HUES64 (cell line): ENCODE results near the gene CDH8.

Experiments used
- H3K27ac ChIP-seq: 2 replicates; pipeline ENCODE4 v1.7.0; 2013; ENCODE audit warnings: low read depth, low read length, inconsistent platforms
- H3K27me3 ChIP-seq: 2 replicates; pipeline ENCODE4 v1.6.1; 2013; ENCODE audit warnings: mild to moderate bottlenecking, low read length; ENCODE audit not compliant: insufficient read depth
- H3K36me3 ChIP-seq: 2 replicates; pipeline ENCODE4 v1.6.1; 2013; ENCODE audit warnings: mild to moderate bottlenecking, low read length; ENCODE audit not compliant: insufficient read depth
- H3K4me1 ChIP-seq: 2 replicates; pipeline ENCODE4 v1.6.1; 2013; ENCODE audit warnings: mild to moderate bottlenecking, low read length, moderate library complexity; ENCODE audit not compliant: insufficient read depth
- H3K4me3 ChIP-seq: 2 replicates; pipeline ENCODE4 v1.5.1; 2013; ENCODE audit warnings: mild to moderate bottlenecking, low read length, moderate library complexity
- H3K9ac ChIP-seq: 2 replicates; pipeline ENCODE4 v1.6.1; 2013; ENCODE audit warnings: mild to moderate bottlenecking, low read depth, low read length
- H3K9me3 ChIP-seq: 2 replicates; pipeline ENCODE4 v1.6.1; 2013; ENCODE audit warnings: low read depth, low read length; ENCODE audit not compliant: insufficient read depth
- WGBS: fragments of 150-250, 120-280 bp; methylation state at CpG from one replicate; pipeline ENCODE4 v1.1.7; 2013; ENCODE audit warnings: missing lambda C conversion rate; 5-methylcytosine and 5-hydroxymethylcytosine counted together

The CDH8 gene

GRCh38 chr16:61969077-61969382 is 67.2 kb downstream of the CDH8 start:
- H3K27ac ChIP-seq, result peak overlapping the region; percentile 65; the same call in 1 of the 2 replicates
- H3K36me3 ChIP-seq, result no peaks in the 10 kb centered on the region
- 93% methylated on average over 2 of the region's 4 CpGs for WGBS
- no peak overlapping the region for H3K4me3 ChIP-seq
- H3K4me1 ChIP-seq, result peaks cover 23% of the 10 kb centered on the region
- H3K9ac ChIP-seq, result no peak overlapping the region
- peaks cover 2% of the 10 kb centered on the region; the same call in 1 of the 2 replicates for H3K9me3 ChIP-seq
- no peaks in the 10 kb centered on the region for H3K27me3 ChIP-seq

GRCh38 chr16:61968242-61969076 is 67.8 kb downstream of the CDH8 start:
- WGBS, result 55% methylated on average over 7 of the region's 7 CpGs
- no peak overlapping the region for H3K9ac ChIP-seq
- H3K27ac ChIP-seq, result peak overlapping the region; percentile 65; the same call in 1 of the 2 replicates
- H3K36me3 ChIP-seq, result no peaks in the 10 kb centered on the region
- H3K4me3 ChIP-seq, result no peak overlapping the region
- H3K27me3 ChIP-seq, result no peaks in the 10 kb centered on the region
- peaks cover 23% of the 10 kb centered on the region for H3K4me1 ChIP-seq
- H3K9me3 ChIP-seq, result peaks cover 2% of the 10 kb centered on the region; the same call in 1 of the 2 replicates

- H3K4me1 ChIP-seq, result peaks cover 43% of the 10 kb centered on the region
- no peak overlapping the region for H3K4me3 ChIP-seq
- no peak overlapping the region for H3K9ac ChIP-seq
- H3K9me3 ChIP-seq, result no peaks in the 10 kb centered on the region
- WGBS, result 51% methylated on average over 7 of the region's 8 CpGs
- H3K27ac ChIP-seq, result no peak overlapping the region
- no peaks in the 10 kb centered on the region for H3K36me3 ChIP-seq
- H3K27me3 ChIP-seq, result no peaks in the 10 kb centered on the region
Measured at GRCh38 chr16:61957075-61957855, 79.0 kb downstream of the CDH8 start.

- H3K27ac ChIP-seq, result no peak overlapping the region
- H3K4me1 ChIP-seq, result peaks cover 48% of the 10 kb centered on the region
- 0 out of 2 replicates have a peak, but pooled peaks cover 4% of the 10 kb centered on the region for H3K9me3 ChIP-seq
- H3K27me3 ChIP-seq, result no peaks in the 10 kb centered on the region
- no peak overlapping the region for H3K4me3 ChIP-seq
- H3K36me3 ChIP-seq, result no peaks in the 10 kb centered on the region
- no peak overlapping the region for H3K9ac ChIP-seq
- no CpG with 5 or more reads among the region's 1 CpG for WGBS
Measured at GRCh38 chr16:61952841-61953240, 83.4 kb downstream of the CDH8 start.

- no peaks in the 10 kb centered on the region for H3K27me3 ChIP-seq
- H3K27ac ChIP-seq, result no peak overlapping the region
- no peak overlapping the region for H3K9ac ChIP-seq
- no peaks in the 10 kb centered on the region for H3K36me3 ChIP-seq
- no peak overlapping the region for H3K4me3 ChIP-seq
- H3K4me1 ChIP-seq, result peaks cover 34% of the 10 kb centered on the region
- WGBS, result no CpG with 5 or more reads among the region's 3 CpGs
- 0 out of 2 replicates have a peak, but pooled peaks cover 4% of the 10 kb centered on the region for H3K9me3 ChIP-seq
Measured at GRCh38 chr16:61948414-61948813, 87.8 kb downstream of the CDH8 start.

GRCh38 chr16:61946019-61946418 is 90.2 kb downstream of the CDH8 start:
- Histone ChIP-seq H3K4me3 (no peak overlapping the region), H3K9ac (no peak overlapping the region), H3K27ac (no peak overlapping the region), H3K36me3 (no peaks in the 10 kb centered on the region), H3K4me1 (peaks cover 28% of the 10 kb centered on the region), H3K9me3 (0 out of 2 replicates have a peak, but pooled peaks cover 4% of the 10 kb centered on the region), H3K27me3 (no peaks in the 10 kb centered on the region)

- Histone ChIP-seq H3K4me3 (no peak overlapping the region), H3K36me3 (no peaks in the 10 kb centered on the region), H3K9ac (no peak overlapping the region), H3K9me3 (0 out of 2 replicates have a peak, but pooled peaks cover 4% of the 10 kb centered on the region), H3K4me1 (peaks cover 28% of the 10 kb centered on the region), H3K27ac (no peak overlapping the region), H3K27me3 (no peaks in the 10 kb centered on the region)
- WGBS, result 81% methylated on average over 4 of the region's 4 CpGs
Measured at GRCh38 chr16:61945511-61945910, 90.7 kb downstream of the CDH8 start.

GRCh38 chr16:61944004-61944403 is 92.2 kb downstream of the CDH8 start:
- no peak overlapping the region for H3K4me3 ChIP-seq
- H3K27ac ChIP-seq, result no peak overlapping the region
- H3K27me3 ChIP-seq, result no peaks in the 10 kb centered on the region
- H3K9me3 ChIP-seq, result no peaks in the 10 kb centered on the region
- no peak overlapping the region for H3K9ac ChIP-seq
- H3K4me1 ChIP-seq, result peaks cover 28% of the 10 kb centered on the region
- no peaks in the 10 kb centered on the region for H3K36me3 ChIP-seq
- 89% methylated on average over 3 of the region's 3 CpGs for WGBS

GRCh38 chr16:61940611-61941010 is 95.6 kb downstream of the CDH8 start:
- Histone ChIP-seq H3K9ac (no peak overlapping the region), H3K27me3 (no peaks in the 10 kb centered on the region), H3K9me3 (no peaks in the 10 kb centered on the region), H3K4me3 (no peak overlapping the region), H3K36me3 (no peaks in the 10 kb centered on the region), H3K27ac (no peak overlapping the region), H3K4me1 (peaks cover 12% of the 10 kb centered on the region)
- WGBS, result 96% methylated on average over 9 of the region's 10 CpGs

- Histone ChIP-seq H3K9me3 (no peaks in the 10 kb centered on the region), H3K27me3 (no peaks in the 10 kb centered on the region), H3K9ac (no peak overlapping the region), H3K27ac (no peak overlapping the region), H3K4me3 (no peak overlapping the region), H3K36me3 (no peaks in the 10 kb centered on the region), H3K4me1 (peaks cover 8% of the 10 kb centered on the region)
Measured at GRCh38 chr16:61937646-61938045, 98.6 kb downstream of the CDH8 start.

GRCh38 chr16:61936522-61936921 is 99.7 kb downstream of the CDH8 start:
- peaks cover 8% of the 10 kb centered on the region for H3K4me1 ChIP-seq
- WGBS, result 85% methylated on average over 2 of the region's 2 CpGs
- no peaks in the 10 kb centered on the region for H3K9me3 ChIP-seq
- no peak overlapping the region for H3K9ac ChIP-seq
- no peaks in the 10 kb centered on the region for H3K27me3 ChIP-seq
- H3K4me3 ChIP-seq, result no peak overlapping the region
- H3K36me3 ChIP-seq, result no peaks in the 10 kb centered on the region
- no peak overlapping the region for H3K27ac ChIP-seq
